Endothelial cell of umbilical vein (primary cell): ENCODE results near the gene GADL1. TPM values are rescaled to one million over a fixed set of nuclear protein-coding genes. Genes with fewer than 3 reads are reported as not detected.

ENCODE experiments used
- BruUV-seq: library from RNA; stranded (reverse); fragments of 400-500 nt; replicated peaks from 2 replicates; lab custom pipeline; 2021; lab: Mats Ljungman, UMichigan
- CTCF ChIA-PET: fragments of 300-600, 350-600 bp; sonication (Branson Sonifier 250); formaldehyde crosslinking; loops from one replicate; lab custom pipeline; 2021; ENCODE audit warnings: antibody characterized with exemption, inconsistent platforms; lab: Charles Lee
- POLR2A ChIA-PET: fragments of 300-600, 350-600 bp; sonication (Branson Sonifier 250); formaldehyde crosslinking; loops from one replicate; lab custom pipeline; 2021; ENCODE audit warnings: antibody characterized with exemption, inconsistent platforms; lab: Charles Lee
- DNase-seq: peaks from one replicate; pipeline ENCODE4 v3.0.0-alpha.2; 2011; ENCODE audit warnings: low read depth, low spot score
- FAIRE-seq: peaks from 2 replicates; lab custom pipeline; 2011; peaks lifted over from hg19 to GRCh38; lab: Jason Lieb, UNC
- H2AFZ ChIP-seq: 2 replicates; pipeline ENCODE4 v1.6.0; 2012; ENCODE audit warnings: low read depth, low read length, control low read depth, inconsistent platforms
- H3K27ac ChIP-seq: 2 replicates; pipeline ENCODE4 v1.5.1; 2011; ENCODE audit warnings: low read depth, mild to moderate bottlenecking, control low read depth, low read length, moderate library complexity; ENCODE audit not compliant: insufficient read depth
- H3K27me3 ChIP-seq, 2 experiments: 2 replicates each; pipeline versions ENCODE4 v1.6.0 to v1.6.1; 2011; ENCODE audit warnings: low read length in 2 of 2, mixed read lengths in 1 of 2; ENCODE audit not compliant: control insufficient read depth in 2 of 2, insufficient read depth in 2 of 2
- H3K36me3 ChIP-seq, 2 experiments: 2 replicates in 1 of 2; 3 replicates in 1 of 2; pipeline ENCODE4 v1.5.1; 2011; ENCODE audit warnings: low read length in 2 of 2, mild to moderate bottlenecking in 1 of 2, moderate library complexity in 1 of 2; ENCODE audit not compliant: control insufficient read depth in 2 of 2, insufficient read depth in 2 of 2; ENCODE audit errors: extremely low read depth in 1 of 2
- H3K4me1 ChIP-seq: 3 replicates; pipeline ENCODE4 v1.5.1; 2011; ENCODE audit warnings: mild to moderate bottlenecking, low read length; ENCODE audit not compliant: control insufficient read depth, insufficient read depth; ENCODE audit errors: extremely low read depth
- H3K4me2 ChIP-seq: 2 replicates; pipeline ENCODE4 v1.6.1; 2011; ENCODE audit warnings: low read length, control low read depth, mixed read lengths; ENCODE audit not compliant: insufficient read depth
- H3K4me3 ChIP-seq, 3 experiments: fragments of 200-600 bp in 1 of 3; sonication (generic), shearing (Covaris generic) in 1 of 3; replicated peaks in 1 of 3; 2 replicates each; pipeline ENCODE4 v1.5.1; 2011 to 2016; ENCODE audit warnings: control low read depth in 3 of 3, low read length in 3 of 3, mild to moderate bottlenecking in 2 of 3, inconsistent platforms in 1 of 3, low read depth in 1 of 3, moderate library complexity in 1 of 3; ENCODE audit not compliant: insufficient read depth in 1 of 3
- H3K79me2 ChIP-seq: 2 replicates; pipeline ENCODE4 v1.6.0; 2012; ENCODE audit warnings: low read length, inconsistent platforms; ENCODE audit not compliant: control insufficient read depth, insufficient read depth
- H3K9ac ChIP-seq: replicated peaks from 2 replicates; pipeline ENCODE3; 2011; ENCODE audit warnings: low read length, control low read depth; ENCODE audit not compliant: insufficient read depth; ENCODE audit errors: extremely low read depth
- H3K9me1 ChIP-seq: replicated peaks from 3 replicates; pipeline ENCODE4 v1.6.0; 2011; ENCODE audit warnings: mild to moderate bottlenecking, low read length; ENCODE audit not compliant: control insufficient read depth, insufficient read depth; ENCODE audit errors: extremely low read depth
- H3K9me3 ChIP-seq: replicated peaks from 2 replicates; pipeline ENCODE4 v1.5.1; 2012; ENCODE audit warnings: low read length, inconsistent platforms; ENCODE audit not compliant: control insufficient read depth, insufficient read depth
- H4K20me1 ChIP-seq: replicated peaks from 2 replicates; pipeline ENCODE3; 2011; ENCODE audit warnings: mild to moderate bottlenecking, low read length; ENCODE audit not compliant: control insufficient read depth, insufficient read depth; ENCODE audit errors: extremely low read depth
- FOS ChIP-seq: IDR thresholded peaks from 2 replicates; pipeline ENCODE4 v1.6.1; 2011; ENCODE audit warnings: mild to moderate bottlenecking, low read length, moderate library complexity, borderline replicate concordance; ENCODE audit not compliant: insufficient read depth
- GATA2 ChIP-seq: IDR thresholded peaks from 2 replicates; pipeline ENCODE4 v1.7.0; 2011; ENCODE audit warnings: low read depth, mild to moderate bottlenecking, moderate library complexity, mixed read lengths, low read length; ENCODE audit not compliant: insufficient read length, insufficient read depth
- JUN ChIP-seq: IDR thresholded peaks from 2 replicates; pipeline ENCODE4 v1.6.1; 2011; ENCODE audit warnings: borderline replicate concordance, low read depth; ENCODE audit not compliant: insufficient read length, insufficient read depth
- MAX ChIP-seq: IDR thresholded peaks from 2 replicates; pipeline ENCODE4 v1.6.1; 2011; ENCODE audit not compliant: insufficient read depth, insufficient read length
- MYC ChIP-seq: IDR thresholded peaks from one replicate; pipeline ENCODE4 v1.6.1; 2011; ENCODE audit warnings: mild to moderate bottlenecking, low read depth, low read length
- POLR2A ChIP-seq: IDR thresholded peaks from 2 replicates; pipeline ENCODE4 v1.6.1; 2012; ENCODE audit warnings: low read depth, mild to moderate bottlenecking, control low read depth, low read length
- POLR2AphosphoS5 ChIP-seq: IDR thresholded peaks from 2 replicates; pipeline ENCODE4 v1.6.1; 2012; ENCODE audit warnings: low read depth, mild to moderate bottlenecking, control low read depth, low read length, moderate library complexity; ENCODE audit not compliant: insufficient read depth
- dilution Hi-C: fragments of 300-500 bp; cut with MboI; formaldehyde crosslinking; loops from one replicate; pipeline ENCODE4 v1.15.0; 2019; ENCODE audit warnings: low sequenced_read_pairs; ENCODE audit not compliant: extremely low pct_ligation_motif_present
- intact Hi-C: fragments of 100-400 bp; cut with micrococcal nuclease; formaldehyde crosslinking; loops from one replicate; pipeline ENCODE4 v1.10.0; 2022
- polyA plus RNA-seq, 4 experiments: library from polyadenylated mRNA; depleted of rRNA in 3 of 4; stranded (reverse) in 3 of 4; unstranded in 1 of 4; fragments of >200 nt; gene quantifications; 2 replicates each; pipeline versions ENCODE4 v1.2.1 to v1.2.3, GENCODE V29; 2011 to 2012; ENCODE audit warnings: missing spikeins in 1 of 4
- total RNA-seq: library from RNA; stranded (reverse); gene quantifications from 2 replicates; pipeline ENCODE4 v1.2.3, GENCODE V29; 2021

Gene GADL1
- total and polyA plus RNA-seq, 2 donors (not counting 3 experiments of a cell fraction or from before 2014, with no cell fraction given): not detected

- ChIA-PET CTCF (interaction anchor here (1.0 to 1.8 kb wide), 5 partner anchors 31 to 676 kb away, joined by 3 to 9 read pairs (median 4); no protein-coding TSS in a partner anchor), POLR2A (interaction anchor here (0.6 kb wide), 1 partner anchor 10 kb away, joined by 3 read pairs; no protein-coding TSS in a partner anchor)
- Histone ChIP-seq H3K36me3 (peaks cover 23 to 61% of the 10 kb centered on the region in 2 experiments), H3K4me2 (peak overlapping the region; percentile 55), H3K9me1 (no peaks in the 10 kb centered on the region), H3K4me1 (peaks cover 91% of the 10 kb centered on the region), H2AFZ (no peak overlapping the region), H3K4me3 (no peak overlapping the region), H3K27me3 (no peaks in the 10 kb centered on the region), H3K27ac (peak overlapping the region; percentile 86), H3K9me3 (no peaks in the 10 kb centered on the region), H3K9ac (peak overlapping the region; percentile 60), H4K20me1 (no peaks in the 10 kb centered on the region), H3K79me2 (peaks cover 53% of the 10 kb centered on the region)
- intact Hi-C loops: loop anchor here (1.0 kb wide), 1 partner anchor 8 kb away; no protein-coding TSS in a partner anchor
- TF ChIP-seq POLR2AphosphoS5 (peak; percentile 71), FOS (peak; percentile 70), MAX (no peak), POLR2A (peak; percentile 62), JUN (peak; percentile 47), GATA2 (peak; percentile 93), MYC (no peak)
- dilution Hi-C loops: no loop called here
- DNase-seq (peak; percentile 91), FAIRE-seq (peak; percentile 72)
- BruUV-seq: TSS peak; percentile 31
Measured at GRCh38 chr3:30688776-30689641, 205.5 kb downstream of the GADL1 start.
